ENCODE results near the gene ZNF610. TPM values are rescaled to one million over a fixed set of nuclear protein-coding genes. Genes with fewer than 3 reads are reported as not detected.
A peak's percentile ranks its signal among the peaks of the same experiment; 100 is the strongest.

Gene ZNF610
- total and polyA plus RNA-seq, 2 of the 13 experiments (the other 11 are each of a cell fraction or from before 2014, with no cell fraction given): 0.32 to 0.69 TPM

GRCh38 chr19:52397310-52398080 lies 61.5 kb downstream of the ZNF610 start, which contains the start of gene ZNF528 (continued):
- TF ChIP-seq PAXIP1 (CRISPR knock-in tag; conservative IDR thresholded peaks at IDR 0.05): 0 out of 2 replicates have a peak, but pooled peaks have one; percentile 13
- TF ChIP-seq ZNF224 (CRISPR knock-in tag; IDR thresholded peaks at IDR 0.05): peak; percentile 55; the same call in 1 of the 2 replicates
- TF ChIP-seq HCFC1 (IDR thresholded peaks at IDR 0.05; ENCODE audit: low read depth, low read length): peak; percentile 41; the same call in 1 of the 2 replicates
- TF ChIP-seq DNMT3B (CRISPR knock-in tag; conservative IDR thresholded peaks at IDR 0.05): no peak; the same call in 1 of the 2 replicates
- no peak for TF ChIP-seq ZNF558 (CRISPR knock-in tag; IDR thresholded peaks at IDR 0.05; ENCODE audit: borderline replicate concordance)
- TF ChIP-seq SPEN (CRISPR knock-in tag; IDR thresholded peaks at IDR 0.05; ENCODE audit: low read depth): peak; percentile 96
- peak; percentile 49; the same call in 1 of the 2 replicates for TF ChIP-seq TARDBP (CRISPR knock-in tag; IDR thresholded peaks at IDR 0.05)
- no peak for TF ChIP-seq HNRNPK (IDR thresholded peaks at IDR 0.05; ENCODE audit: low read depth, low read length, poor library complexity, severe bottlenecking)
- TF ChIP-seq SRSF1 (optimal IDR thresholded peaks at IDR 0.05; ENCODE audit: low read depth, low read length): peak; percentile 90
- TF ChIP-seq TRIM24 (CRISPR knock-in tag; IDR thresholded peaks at IDR 0.05): no peak
- peak; percentile 49; the same call in 1 of the 2 replicates for TF ChIP-seq REPIN1 (CRISPR knock-in tag; IDR thresholded peaks at IDR 0.05; ENCODE audit: borderline replicate concordance, low read depth)
- no peak for TF ChIP-seq ZNF569 (CRISPR knock-in tag; IDR thresholded peaks at IDR 0.05; ENCODE audit: borderline replicate concordance)
- TF ChIP-seq SIX4 (CRISPR knock-in tag; IDR thresholded peaks at IDR 0.05): 0 out of 2 replicates have a peak, but pooled peaks have one; percentile 27
- TF ChIP-seq MAZ (IDR thresholded peaks at IDR 0.05; ENCODE audit: borderline replicate concordance, low read depth, low read length): no peak
- no peak for TF ChIP-seq MAZ (CRISPR knock-in tag; IDR thresholded peaks at IDR 0.05; ENCODE audit: low read depth)
- TF ChIP-seq EEA1 (CRISPR knock-in tag; IDR thresholded peaks at IDR 0.05; ENCODE audit: borderline replicate concordance): peak; percentile 47; the same call in 1 of the 2 replicates
- TF ChIP-seq ZNF574 (CRISPR knock-in tag; IDR thresholded peaks at IDR 0.05): peak; percentile 91
- TF ChIP-seq SIX1 (CRISPR knock-in tag; IDR thresholded peaks at IDR 0.05; ENCODE audit: borderline replicate concordance): peak; percentile 29; the same call in 1 of the 2 replicates
- peak; percentile 58; the same call in 1 of the 2 replicates for TF ChIP-seq YEATS2 (CRISPR knock-in tag; IDR thresholded peaks at IDR 0.05; ENCODE audit: borderline replicate concordance)
- TF ChIP-seq GATAD2A (CRISPR knock-in tag; IDR thresholded peaks at IDR 0.05): 0 out of 2 replicates have a peak, but pooled peaks have one; percentile 29
- no peak for TF ChIP-seq SP140L (CRISPR knock-in tag; IDR thresholded peaks at IDR 0.05; ENCODE audit: borderline replicate concordance)
- 0 out of 2 replicates have a peak, but pooled peaks have one; percentile 18 for TF ChIP-seq MEIS2 (CRISPR knock-in tag; IDR thresholded peaks at IDR 0.05)

Measured in HepG2 (cell line).